NOMO-1 treated with DMSO at 0.1 percent for 48 hours (cell line): ENCODE results near the gene FANCE.
"Not testable (repeated sequence)": the region's sequence is repeated elsewhere in the genome, so short reads cannot be mapped to it uniquely, and the experiment has no call there.

Source experiments
- DNase-seq: peaks from one replicate; lab custom pipeline; 2025; ENCODE audit not compliant: unreplicated experiment; lab: John Stamatoyannopoulos, UW

FANCE gene

DNA sequence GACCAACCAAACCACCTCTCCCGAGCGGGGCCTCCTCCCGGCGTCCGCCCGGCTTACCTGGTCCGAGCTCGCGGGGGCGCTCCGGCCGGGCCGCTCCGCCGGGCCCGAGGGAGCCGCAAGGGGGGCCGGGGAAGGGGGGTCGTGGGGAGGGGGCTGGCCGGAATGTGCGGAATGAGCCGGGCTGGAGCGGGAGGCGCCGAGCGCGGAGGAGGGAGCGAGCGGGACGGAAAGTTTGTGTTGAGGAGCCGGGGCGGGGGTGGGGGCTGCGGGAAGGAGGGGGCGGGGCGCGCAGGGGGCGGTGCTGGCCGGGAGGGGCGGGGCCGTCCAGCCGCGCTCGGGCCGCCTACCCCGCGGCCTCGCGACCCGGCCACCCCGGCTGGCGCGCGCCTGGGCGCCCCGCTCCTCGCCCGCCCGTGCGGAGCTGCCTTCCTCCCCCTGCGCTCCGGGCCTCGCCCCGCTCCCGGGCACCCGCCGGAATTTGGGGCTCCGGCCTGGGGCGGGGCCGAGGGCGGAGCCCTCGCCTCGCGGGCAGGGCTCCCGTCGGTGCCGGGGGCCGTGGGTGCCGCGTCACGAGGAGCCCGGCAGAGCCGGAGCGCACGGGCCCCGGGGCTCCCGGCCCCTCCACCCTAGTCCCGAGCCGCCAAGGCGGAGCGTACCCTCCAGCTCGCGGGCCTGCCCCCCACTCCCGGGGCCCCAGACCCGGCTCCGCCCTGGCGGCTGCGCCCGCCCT is 44.9 kb downstream of the FANCE start, which contains the start of gene TEAD3:
TEAD3 (minus strand) TSS at position 239 of the 730 bp plus-strand sequence.
- DNase-seq, result no peak

DNA sequence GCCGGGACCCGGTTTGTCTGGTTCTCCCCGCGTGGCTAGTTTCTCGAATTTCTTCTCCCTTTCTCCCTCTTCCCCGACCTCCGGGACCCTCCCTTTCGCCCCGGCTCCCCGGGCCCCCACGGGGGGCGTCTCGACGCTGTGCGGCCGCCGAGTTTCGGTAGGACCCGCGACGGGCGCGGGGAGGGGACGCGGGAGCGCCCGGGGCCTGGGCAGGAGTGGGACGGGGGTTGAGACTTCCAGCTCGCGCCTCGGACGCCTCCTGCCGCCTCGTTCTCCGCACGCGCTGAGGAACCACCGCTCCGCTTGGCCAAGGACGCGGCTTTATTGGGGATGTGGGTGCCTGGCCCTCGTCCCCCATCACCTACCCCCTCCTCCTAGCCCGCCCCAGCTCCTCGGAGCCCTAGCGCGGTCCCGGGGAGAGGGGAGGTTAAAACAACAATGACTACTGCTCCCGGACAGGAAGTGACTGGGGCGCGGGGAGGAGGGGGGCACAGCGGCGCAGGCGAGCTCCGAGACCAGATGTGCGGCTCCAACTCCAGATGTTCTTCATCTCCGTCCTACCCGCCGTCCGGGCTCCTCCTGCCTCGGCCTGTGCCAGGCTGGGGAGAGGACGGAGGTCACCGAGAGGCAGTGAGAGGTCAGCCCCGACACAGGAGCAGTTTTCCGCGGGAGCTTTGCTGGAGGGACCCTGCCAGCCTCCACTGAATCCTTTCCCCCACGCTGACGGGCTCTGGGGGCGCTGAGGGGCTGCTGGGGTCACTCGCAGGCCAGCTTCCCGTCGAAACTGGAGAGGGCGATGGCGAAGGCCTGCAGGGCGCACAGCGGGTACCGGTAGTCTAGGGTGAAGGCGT is 45.7 kb downstream of the FANCE start:
- DNase-seq, result peak; percentile 14

DNA sequence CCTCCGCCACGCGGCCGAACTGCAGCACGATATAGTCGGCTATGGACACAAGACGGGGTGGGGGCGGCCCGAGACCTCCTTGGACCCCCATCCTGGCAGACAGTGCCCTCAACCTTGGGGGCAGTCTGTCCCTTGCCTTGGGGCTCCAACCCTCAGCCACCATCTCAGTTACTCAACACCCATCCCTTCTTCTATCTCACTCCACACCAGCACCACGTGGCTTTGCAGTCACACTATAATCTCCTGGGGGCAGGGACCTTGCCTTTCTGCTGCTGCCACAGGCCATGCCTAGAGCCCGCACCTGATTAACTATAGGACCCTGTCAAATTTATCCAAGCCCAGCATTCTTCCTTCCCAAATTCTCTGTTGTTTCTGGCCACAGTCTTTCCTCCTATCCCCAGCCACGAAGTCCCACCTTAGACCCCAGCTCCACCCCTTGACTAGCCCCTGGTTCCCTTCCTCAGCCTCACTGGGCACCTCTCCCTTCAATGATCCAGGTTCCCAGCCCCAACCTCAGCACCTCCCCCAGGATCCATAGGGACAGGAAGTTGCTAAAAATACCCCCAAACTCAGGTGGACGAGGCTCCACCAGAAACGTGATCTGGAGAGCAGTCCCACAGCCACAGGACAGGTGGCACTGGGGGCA is 46.4 kb downstream of the FANCE start:
- no peak for DNase-seq

DNA sequence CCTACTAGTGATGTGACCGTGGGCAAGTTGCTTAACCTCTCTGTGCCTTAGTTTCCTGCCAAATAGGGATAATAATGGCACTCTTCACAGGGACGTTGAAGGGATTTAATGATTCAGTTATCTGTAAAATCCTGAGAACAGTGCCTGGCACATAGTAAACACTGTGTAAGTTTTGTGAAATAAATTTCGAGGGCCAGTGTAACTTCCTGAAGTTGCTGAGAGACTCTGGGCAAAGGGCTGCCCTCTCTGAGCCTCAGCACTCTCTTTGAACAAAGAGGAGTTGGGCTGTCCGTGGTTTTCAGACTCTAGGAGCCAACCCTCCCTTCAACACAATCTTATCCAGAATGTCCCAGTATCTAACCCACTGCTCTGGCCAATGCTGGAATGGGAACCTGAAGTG is 47.2 kb downstream of the FANCE start:
- no peak for DNase-seq

- no peak for DNase-seq
These were observed 48.6 kb downstream of the FANCE start for GRCh38 chr6:35500782-35501181.

DNA sequence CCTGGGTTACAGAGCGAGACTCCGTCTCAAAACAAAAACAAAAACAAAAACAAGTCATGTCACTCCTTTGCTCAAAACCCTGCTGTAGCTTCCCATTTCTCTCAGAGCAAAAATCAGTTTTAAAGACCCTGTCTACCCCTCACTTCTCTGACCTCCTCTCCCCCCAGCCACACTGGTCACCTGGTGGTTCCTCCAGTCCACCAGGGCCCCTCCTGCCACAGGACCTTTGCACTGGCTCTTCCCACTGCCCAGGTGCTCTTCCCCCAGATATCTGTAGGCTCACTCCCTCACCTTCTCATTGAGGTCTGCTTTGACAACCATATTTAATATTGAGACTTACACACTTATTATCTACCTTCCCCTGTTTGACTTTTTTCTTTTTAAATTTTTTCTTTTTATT is 49.6 kb downstream of the FANCE start:
- DNase-seq, result no peak

DNA sequence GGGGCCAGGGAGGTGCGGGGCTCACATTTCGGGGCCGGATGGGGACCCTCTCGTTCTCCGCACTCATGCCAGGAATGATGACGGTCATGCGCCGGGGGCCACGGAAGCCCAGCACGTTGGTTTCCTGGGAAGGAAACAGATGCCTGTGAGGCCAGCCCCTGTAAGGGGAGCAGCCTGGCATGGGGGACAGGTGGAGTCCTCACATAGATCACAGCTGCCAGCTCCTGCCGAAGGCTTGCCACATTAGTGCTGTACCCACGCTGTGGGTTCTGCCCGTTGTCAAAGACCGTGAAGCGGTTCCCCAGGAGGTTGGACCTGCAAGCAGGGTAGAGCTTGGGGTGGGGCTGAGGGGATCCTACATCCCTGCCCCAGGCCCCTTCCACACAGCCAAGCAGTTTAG is 51.4 kb downstream of the FANCE start:
- DNase-seq, result no peak

GRCh38 chr6:35505999-35506412 is 53.9 kb downstream of the FANCE start:
- DNase-seq, result no peak

DNA sequence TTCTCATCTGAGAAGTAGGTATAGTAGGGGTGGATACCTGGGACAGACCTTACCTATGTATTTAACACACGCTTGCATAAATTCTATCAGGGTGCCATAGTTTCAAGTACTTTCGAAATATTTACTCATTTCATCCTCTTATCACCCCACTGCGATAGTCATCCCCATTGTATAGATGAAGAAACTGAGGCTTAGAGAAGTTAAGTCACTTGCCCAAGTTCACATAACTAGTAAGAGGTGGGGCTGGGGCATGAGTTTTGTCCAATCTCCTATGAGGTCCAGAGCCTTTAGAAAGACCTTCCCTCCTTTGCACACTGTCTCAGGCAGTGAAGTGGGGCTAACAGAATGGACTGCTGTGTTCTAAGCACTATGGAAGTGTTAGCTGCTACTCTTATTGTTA is 54.4 kb downstream of the FANCE start:
- DNase-seq, result no peak

DNA sequence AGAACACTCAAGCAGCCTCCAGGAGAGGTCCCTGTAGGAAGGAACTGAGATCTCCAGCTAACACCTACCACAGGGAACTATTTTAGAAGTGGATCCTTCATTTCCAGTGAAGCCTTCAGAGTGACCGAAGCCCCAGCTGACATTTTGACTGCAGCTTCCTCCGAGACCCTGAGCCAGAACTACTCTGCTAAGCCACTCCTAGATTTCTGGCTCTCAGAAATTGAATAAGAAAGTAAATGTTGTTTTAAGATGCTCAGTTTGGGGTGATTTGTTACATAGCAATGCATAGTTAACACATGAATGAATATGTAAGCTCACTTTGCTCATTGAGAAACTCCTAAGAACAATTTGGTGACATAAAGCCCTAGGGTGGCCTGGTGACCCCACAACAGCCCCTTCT is 55.1 kb downstream of the FANCE start:
- no peak for DNase-seq

DNA sequence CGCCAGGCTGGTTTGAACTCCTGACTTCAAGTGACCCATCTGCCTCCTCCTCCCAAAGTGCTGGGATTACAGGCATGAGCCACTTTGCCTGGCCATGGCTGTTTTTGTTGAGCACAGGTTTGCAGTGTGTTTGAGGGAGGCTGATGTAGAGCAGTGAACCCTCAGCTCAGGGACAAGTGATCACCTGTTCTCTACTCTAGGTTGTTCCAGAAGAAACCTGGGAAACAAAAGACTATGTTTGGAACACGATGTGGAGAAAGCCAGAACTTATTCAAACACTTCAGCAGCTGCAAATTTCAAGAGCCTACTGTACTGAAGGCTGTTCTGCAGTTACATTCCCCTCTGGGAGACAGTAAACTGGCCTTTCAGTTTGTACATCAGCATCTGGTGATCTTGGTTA is 55.9 kb downstream of the FANCE start:
- no peak for DNase-seq

GRCh38 chr6:35508542-35508941 is 56.4 kb downstream of the FANCE start:
- no peak for DNase-seq

DNA sequence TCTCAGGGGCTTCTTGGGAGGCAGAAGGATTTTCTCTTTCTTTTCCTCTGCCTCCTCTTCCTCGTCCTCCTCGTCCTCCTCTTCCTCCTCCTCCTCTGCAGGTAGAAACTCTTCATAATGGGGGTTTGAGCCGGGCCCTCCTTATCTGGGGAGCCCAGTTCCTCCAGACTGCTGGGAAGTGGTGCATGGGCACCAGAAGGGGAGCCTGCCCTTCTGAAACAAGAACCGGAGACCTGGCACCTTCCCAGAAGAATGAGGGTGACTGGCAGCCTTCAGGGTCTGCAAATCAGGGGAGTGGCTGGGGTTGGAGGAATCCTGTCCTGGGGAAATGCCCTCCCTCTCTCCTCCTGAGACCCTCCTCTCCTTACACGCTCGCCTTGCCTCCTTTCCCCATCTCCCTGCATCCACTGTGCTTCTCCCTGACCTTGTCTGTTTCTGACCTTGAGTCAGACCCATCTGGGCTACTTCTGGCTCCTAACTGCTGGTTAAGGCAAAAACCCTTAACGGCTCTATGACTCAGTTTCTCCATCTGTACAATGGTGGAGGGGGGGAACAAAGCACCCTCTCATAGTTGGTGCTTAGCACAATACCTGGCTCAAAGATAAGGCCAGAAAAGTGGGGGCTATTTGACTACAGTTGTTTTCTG is 58.9 kb downstream of the FANCE start:
- no peak for DNase-seq

- DNase-seq, result no peak
These were observed 59.4 kb downstream of the FANCE start for GRCh38 chr6:35511562-35511941.

GRCh38 chr6:35512006-35512405 is 59.9 kb downstream of the FANCE start:
- DNase-seq, result no peak

DNA sequence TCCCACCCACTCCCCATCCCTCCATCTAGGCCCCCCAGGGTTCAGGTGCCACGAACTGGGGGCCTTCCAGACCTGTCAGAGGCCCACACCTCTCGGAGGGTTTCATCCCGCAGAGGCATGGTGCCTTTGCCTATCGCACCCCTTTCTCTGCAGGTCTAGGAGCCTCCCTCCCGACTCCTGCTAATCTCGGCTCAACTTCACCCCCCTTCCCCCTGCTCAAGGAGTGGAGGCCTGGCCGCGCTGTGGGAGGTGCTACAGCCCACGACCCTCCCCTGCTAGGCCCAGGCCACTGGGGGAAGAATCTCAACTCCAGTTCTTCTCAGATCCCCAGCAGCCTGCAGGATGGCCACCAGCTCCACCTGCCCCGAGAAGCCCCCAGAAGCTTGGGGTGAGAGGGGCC is 60.6 kb downstream of the FANCE start, which contains the start of gene TULP1:
TULP1 (minus strand) TSS at position 157 of the 400 bp plus-strand sequence; CDS start at position 119, 38 bp downstream.
- DNase-seq, result no peak

DNA sequence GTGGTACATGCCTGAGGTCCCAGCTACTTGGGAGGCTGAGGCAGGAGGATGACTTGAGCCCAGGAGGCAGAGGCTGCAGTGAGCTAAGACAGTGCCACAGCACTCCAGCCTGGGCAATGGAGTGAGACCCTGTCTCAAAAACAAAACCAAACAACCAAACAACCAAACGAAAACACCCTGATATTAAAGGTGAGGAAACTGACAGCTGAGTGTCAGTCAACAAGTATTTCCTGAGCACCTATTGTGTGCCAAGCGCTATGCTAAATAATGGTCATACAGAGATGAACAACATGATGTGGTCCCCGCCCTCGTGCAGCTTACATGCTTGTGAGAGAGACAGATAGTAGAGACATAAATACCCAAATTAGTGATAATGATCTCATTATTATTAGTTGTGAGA is 62.4 kb downstream of the FANCE start:
- no peak for DNase-seq

DNA sequence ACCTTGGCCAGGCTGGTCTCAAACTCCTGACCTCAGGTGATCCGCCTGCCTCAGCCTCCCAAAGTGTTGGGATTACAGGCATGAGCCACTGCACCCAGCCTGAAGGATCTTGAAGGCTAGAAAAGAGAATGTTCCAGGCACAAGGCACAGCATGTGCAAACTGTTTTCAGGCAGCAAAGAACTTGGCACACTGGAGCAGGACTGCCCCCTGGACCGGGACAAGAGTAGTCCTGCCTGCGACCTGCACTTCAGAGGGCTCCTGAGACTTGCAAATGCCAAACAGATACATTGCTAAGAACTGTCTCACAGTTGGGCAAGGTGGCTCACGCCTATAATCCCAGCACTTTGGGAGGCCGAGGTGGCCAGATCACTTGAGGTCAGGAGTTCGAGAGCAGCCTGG is 63.8 kb downstream of the FANCE start:
- DNase-seq, result not testable (repeated sequence)
